Keratinocyte (primary cell): ENCODE data around the gene IQCE. TPM values are rescaled to one million over a fixed set of nuclear protein-coding genes. Genes with fewer than 3 reads are reported as not detected.

Experiments used
- DNase-seq: peaks from one replicate; pipeline ENCODE4 v3.0.0-alpha.2; 2011; ENCODE audit warnings: low read depth, missing footprints, low spot score
- FAIRE-seq: peaks from 2 replicates; lab custom pipeline; 2011; peaks lifted over from hg19 to GRCh38; lab: Jason Lieb, UNC
- H2AFZ ChIP-seq: 2 replicates; pipeline ENCODE4 v1.6.0; 2012; ENCODE audit warnings: low read length, control low read depth, inconsistent platforms; ENCODE audit not compliant: control insufficient read depth
- H3K27ac ChIP-seq: 2 replicates; pipeline ENCODE4 v1.5.1; 2011; ENCODE audit warnings: low read length; ENCODE audit not compliant: control insufficient read depth, insufficient read depth
- H3K27me3 ChIP-seq: 3 replicates; pipeline ENCODE4 v1.6.0; 2011; ENCODE audit warnings: low read length; ENCODE audit not compliant: control insufficient read depth, insufficient read depth; ENCODE audit errors: extremely low read depth
- H3K36me3 ChIP-seq, 2 experiments: 2 replicates in 1 of 2; 3 replicates in 1 of 2; pipeline ENCODE4 v1.5.1; 2011; ENCODE audit warnings: low read length in 2 of 2, mild to moderate bottlenecking in 1 of 2; ENCODE audit not compliant: control insufficient read depth in 2 of 2, insufficient read depth in 2 of 2; ENCODE audit errors: extremely low read depth in 1 of 2
- H3K4me1 ChIP-seq: 3 replicates; pipeline ENCODE4 v1.5.1; 2011; ENCODE audit warnings: low read length; ENCODE audit not compliant: control insufficient read depth, insufficient read depth; ENCODE audit errors: extremely low read depth
- H3K4me2 ChIP-seq: 3 replicates; pipeline ENCODE4 v1.6.0; 2011; ENCODE audit warnings: low read depth, low read length; ENCODE audit not compliant: control insufficient read depth, insufficient read depth; ENCODE audit errors: extremely low read depth
- H3K4me3 ChIP-seq, 3 experiments: fragments of 200-600 bp in 1 of 3; sonication (generic) in 1 of 3; 2 replicates in 2 of 3; 3 replicates in 1 of 3; pipeline ENCODE4 v1.5.1; 2011 to 2016; ENCODE audit warnings: low read length in 3 of 3, mild to moderate bottlenecking in 3 of 3, control low read depth in 2 of 3, inconsistent platforms in 1 of 3, low read depth in 1 of 3, mixed read lengths in 1 of 3, mixed run types in 1 of 3, moderate library complexity in 1 of 3; ENCODE audit not compliant: control insufficient read depth in 2 of 3, insufficient read depth in 2 of 3; ENCODE audit errors: extremely low read depth in 1 of 3
- H3K79me2 ChIP-seq: 2 replicates; pipeline ENCODE4 v1.6.0; 2012; ENCODE audit warnings: low read length; ENCODE audit not compliant: control insufficient read depth, insufficient read depth
- H3K9ac ChIP-seq: 3 replicates; pipeline ENCODE4 v1.6.0; 2011; ENCODE audit warnings: low read length; ENCODE audit not compliant: control insufficient read depth, insufficient read depth; ENCODE audit errors: extremely low read depth
- H3K9me1 ChIP-seq: 3 replicates; pipeline ENCODE4 v1.6.0; 2011; ENCODE audit warnings: low read length; ENCODE audit not compliant: control insufficient read depth, insufficient read depth; ENCODE audit errors: extremely low read depth
- H3K9me3 ChIP-seq: 2 replicates; pipeline ENCODE4 v1.5.1; 2012; ENCODE audit warnings: low read depth, low read length; ENCODE audit not compliant: control insufficient read depth
- H4K20me1 ChIP-seq: 3 replicates; pipeline ENCODE4 v1.6.0; 2011; ENCODE audit warnings: low read length; ENCODE audit not compliant: control insufficient read depth, insufficient read depth; ENCODE audit errors: extremely low read depth
- EZH2 ChIP-seq: IDR thresholded peaks from one replicate; pipeline ENCODE4 v1.6.1; 2012; ENCODE audit warnings: inconsistent platforms, mild to moderate bottlenecking, low read length, moderate library complexity
- dilution Hi-C: fragments of 300-500 bp; cut with MboI; formaldehyde crosslinking; loops from one replicate; pipeline ENCODE4 v1.7.0; 2020; ENCODE audit warnings: low sequenced_read_pairs; ENCODE audit not compliant: extremely low pct_ligation_motif_present
- polyA plus RNA-seq, 5 experiments: library from polyadenylated mRNA; depleted of rRNA in 3 of 5; stranded (reverse) in 3 of 5; stranded (forward) in 1 of 5; unstranded in 1 of 5; fragments of >200 nt; gene quantifications; 1 replicate in 1 of 5; 2 replicates in 3 of 5; 3 replicates in 1 of 5; pipeline versions ENCODE4 v1.2.1 to v1.2.3, GENCODE V29; 2011 to 2012; ENCODE audit warnings: missing spikeins in 2 of 5, low read depth in 1 of 5, low replicate concordance in 1 of 5
- TF ChIP-seq, protein P1 (sequence below), 3 experiments: IDR thresholded peaks in 1 of 3; conservative IDR thresholded peaks in 1 of 3; optimal IDR thresholded peaks in 1 of 3; 2 replicates in 2 of 3; 3 replicates in 1 of 3; pipeline versions ENCODE3 to v1.5.1; 2011; ENCODE audit warnings: low read length in 3 of 3, mild to moderate bottlenecking in 3 of 3, moderate library complexity in 2 of 3, control low read depth in 1 of 3, inconsistent platforms in 1 of 3; ENCODE audit not compliant: insufficient read depth in 2 of 3; ENCODE audit errors: extremely low read depth in 1 of 3

Gene IQCE
- polyA plus RNA-seq, 1 donor (not counting 4 experiments of a cell fraction or from before 2014, with no cell fraction given) = 5.2 TPM

- peaks cover 10% of the 10 kb centered on the region for H3K27me3 ChIP-seq
- peaks cover 29% of the 10 kb centered on the region for H3K4me1 ChIP-seq
- TF ChIP-seq EZH2 = no peak
- TF ChIP-seq, protein P1, sequence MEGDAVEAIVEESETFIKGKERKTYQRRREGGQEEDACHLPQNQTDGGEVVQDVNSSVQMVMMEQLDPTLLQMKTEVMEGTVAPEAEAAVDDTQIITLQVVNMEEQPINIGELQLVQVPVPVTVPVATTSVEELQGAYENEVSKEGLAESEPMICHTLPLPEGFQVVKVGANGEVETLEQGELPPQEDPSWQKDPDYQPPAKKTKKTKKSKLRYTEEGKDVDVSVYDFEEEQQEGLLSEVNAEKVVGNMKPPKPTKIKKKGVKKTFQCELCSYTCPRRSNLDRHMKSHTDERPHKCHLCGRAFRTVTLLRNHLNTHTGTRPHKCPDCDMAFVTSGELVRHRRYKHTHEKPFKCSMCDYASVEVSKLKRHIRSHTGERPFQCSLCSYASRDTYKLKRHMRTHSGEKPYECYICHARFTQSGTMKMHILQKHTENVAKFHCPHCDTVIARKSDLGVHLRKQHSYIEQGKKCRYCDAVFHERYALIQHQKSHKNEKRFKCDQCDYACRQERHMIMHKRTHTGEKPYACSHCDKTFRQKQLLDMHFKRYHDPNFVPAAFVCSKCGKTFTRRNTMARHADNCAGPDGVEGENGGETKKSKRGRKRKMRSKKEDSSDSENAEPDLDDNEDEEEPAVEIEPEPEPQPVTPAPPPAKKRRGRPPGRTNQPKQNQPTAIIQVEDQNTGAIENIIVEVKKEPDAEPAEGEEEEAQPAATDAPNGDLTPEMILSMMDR (optimal IDR thresholded peaks at IDR 0.05 in 1 of 3, IDR thresholded peaks at IDR 0.05 in 1 of 3, conservative IDR thresholded peaks at IDR 0.05 in 1 of 3; ENCODE audit: extremely low read depth in 1 of 3, insufficient read depth in 2 of 3, low read length in 3 of 3) = no peak
- no peak overlapping the region for H3K9ac ChIP-seq
- H3K4me2 ChIP-seq = no peak overlapping the region
- H3K36me3 ChIP-seq = no peaks in the 10 kb centered on the region
- no peak overlapping the region for H2AFZ ChIP-seq
- DNase-seq = no peak
- no peak for FAIRE-seq
- no peaks in the 10 kb centered on the region for H4K20me1 ChIP-seq
- no peak overlapping the region for H3K27ac ChIP-seq
- H3K9me1 ChIP-seq = peaks cover 3% of the 10 kb centered on the region
- no peaks in the 10 kb centered on the region for H3K79me2 ChIP-seq
- H3K4me3 ChIP-seq = no peak overlapping the region
- H3K9me3 ChIP-seq = no peaks in the 10 kb centered on the region
- dilution Hi-C loops = no loop called here
Observed at GRCh38 chr7:2514473-2515423, 44.0 kb upstream of the IQCE start.

GRCh38 chr7:2515424-2516193, 43.2 kb upstream of the IQCE start:
- Histone ChIP-seq H3K36me3 (no peaks in the 10 kb centered on the region), H3K9me3 (no peaks in the 10 kb centered on the region), H3K27me3 (peaks cover 10% of the 10 kb centered on the region), H3K27ac (no peak overlapping the region), H3K9ac (no peak overlapping the region), H4K20me1 (peaks cover 2% of the 10 kb centered on the region), H3K4me3 (no peak overlapping the region), H3K4me2 (no peak overlapping the region), H3K9me1 (peaks cover 3% of the 10 kb centered on the region), H3K79me2 (peaks cover 6% of the 10 kb centered on the region), H2AFZ (no peak overlapping the region), H3K4me1 (peaks cover 24% of the 10 kb centered on the region)
- dilution Hi-C loops = no loop called here
- DNase-seq = no peak
- TF ChIP-seq, protein P1 (optimal IDR thresholded peaks at IDR 0.05 in 1 of 3, IDR thresholded peaks at IDR 0.05 in 1 of 3, conservative IDR thresholded peaks at IDR 0.05 in 1 of 3; ENCODE audit: extremely low read depth in 1 of 3, insufficient read depth in 2 of 3, low read length in 3 of 3) = no peak
- no peak for TF ChIP-seq EZH2
- FAIRE-seq = no peak
